ENCODE data around the gene CYP3A7.
"Not testable (repeated sequence)": the region's sequence is repeated elsewhere in the genome, so short reads cannot be mapped to it uniquely, and the experiment has no call there.

CYP3A7 gene

GRCh38 chr7:99741441-99741795, 6.4 kb upstream of the CYP3A7 start:
- no peak for DNase-seq (ENCODE audit: low read depth in 2 of 2)

GRCh38 chr7:99740573-99741440, 5.8 kb upstream of the CYP3A7 start:
- no peak for DNase-seq (ENCODE audit: low read depth in 2 of 2)

- no peak for DNase-seq (ENCODE audit: low read depth in 2 of 2)
Measured at GRCh38 chr7:99739699-99740572, 4.9 kb upstream of the CYP3A7 start.

- DNase-seq (ENCODE audit: low read depth in 2 of 2): no peak
Measured at GRCh38 chr7:99737726-99738125, 2.7 kb upstream of the CYP3A7 start.

GRCh38 chr7:99736667-99737066, 1.7 kb upstream of the CYP3A7 start:
- not testable (repeated sequence) for DNase-seq (ENCODE audit: low read depth in 2 of 2)

GRCh38 chr7:99733448-99733847, 1.5 kb downstream of the CYP3A7 start:
- no peak for DNase-seq (ENCODE audit: low read depth in 2 of 2)

- no peak for DNase-seq (ENCODE audit: low read depth in 2 of 2)
Measured at GRCh38 chr7:99733003-99733402, 2.0 kb downstream of the CYP3A7 start.

GRCh38 chr7:99731638-99732374, 3.2 kb downstream of the CYP3A7 start:
- DNase-seq (ENCODE audit: low read depth in 2 of 2): no peak

GRCh38 chr7:99730992-99731391, 4.0 kb downstream of the CYP3A7 start:
- DNase-seq (ENCODE audit: low read depth in 2 of 2): no peak

- DNase-seq (ENCODE audit: low read depth in 2 of 2): no peak
Measured at GRCh38 chr7:99730238-99730810, 4.7 kb downstream of the CYP3A7 start.

- DNase-seq (ENCODE audit: low read depth in 2 of 2): no peak
Measured at GRCh38 chr7:99729486-99730237, 5.3 kb downstream of the CYP3A7 start.

GRCh38 chr7:99728615-99729014, 6.4 kb downstream of the CYP3A7 start:
- DNase-seq (ENCODE audit: low read depth in 2 of 2): no peak

- not testable (repeated sequence) for DNase-seq (ENCODE audit: low read depth in 2 of 2)
Measured at GRCh38 chr7:99723201-99723600, 11.8 kb downstream of the CYP3A7 start.

GRCh38 chr7:99720800-99721595, 14.0 kb downstream of the CYP3A7 start:
- no peak for DNase-seq (ENCODE audit: low read depth in 2 of 2)

- DNase-seq (ENCODE audit: low read depth in 2 of 2): no peak
Measured at GRCh38 chr7:99719996-99720769, 14.8 kb downstream of the CYP3A7 start.

- DNase-seq (ENCODE audit: low read depth in 2 of 2): no peak
Measured at GRCh38 chr7:99713995-99714570, 20.9 kb downstream of the CYP3A7 start.

- DNase-seq (ENCODE audit: low read depth in 2 of 2): no peak
Measured at GRCh38 chr7:99709838-99710578, 25.0 kb downstream of the CYP3A7 start.

- DNase-seq (ENCODE audit: low read depth in 2 of 2): no peak
Measured at GRCh38 chr7:99709260-99709659, 25.7 kb downstream of the CYP3A7 start.
